Colonic mucosa (tissue), 4 donors: Measurements from ENCODE around the gene SHISA9. TPM values are rescaled to one million over a fixed set of nuclear protein-coding genes. Genes with fewer than 3 reads are reported as not detected.

Experiments used
- DNase-seq: peaks from one replicate; pipeline ENCODE4 v3.0.0-alpha.2; 2020
- H3K27ac ChIP-seq: fragments of 200-600 bp; one replicate; pipeline ENCODE4 v1.8.0; 2021
- H3K27me3 ChIP-seq: fragments of 200-600 bp; one replicate; pipeline ENCODE4 v1.8.0; 2021
- H3K36me3 ChIP-seq: fragments of 200-600 bp; one replicate; pipeline ENCODE4 v1.8.0; 2021
- H3K4me1 ChIP-seq: fragments of 200-600 bp; one replicate; pipeline ENCODE4 v1.8.0; 2021; ENCODE audit warnings: mild to moderate bottlenecking
- H3K4me3 ChIP-seq: fragments of 200-600 bp; one replicate; pipeline ENCODE4 v1.8.0; 2021
- H3K9ac ChIP-seq, 2 donors: one replicate each; pipeline ENCODE4 v1.7.0; 2013; ENCODE audit warnings: control low read depth in 2 of 2, low read depth in 2 of 2, low read length in 2 of 2
- H3K9me3 ChIP-seq: fragments of 200-600 bp; one replicate; pipeline ENCODE4 v1.8.0; 2021
- CTCF ChIP-seq: fragments of 200-600 bp; IDR thresholded peaks from one replicate; pipeline ENCODE4 v1.8.0; 2022; ENCODE audit warnings: antibody characterized with exemption, mild to moderate bottlenecking
- intact Hi-C: fragments of 100-400 bp; cut with DNase I; formaldehyde crosslinking; loops from one replicate; pipeline ENCODE4 v1.14.1; 2022
- total RNA-seq, 2 donors: library from RNA; stranded (reverse); fragmentation: NEBNext Ultra II Directional in 1 of 2; extraction: Animal tissue kit (Norgen Biotek cat#: 25700) in 1 of 2; gene quantifications; one replicate each; pipeline ENCODE4 v1.2.1, GENCODE V29; 2021
- donor health status: healthy.
- donor health status: DM: no; HTN: no; CAD: no.
- donor health status: DM: no; HTN: no; CAD: no.

The SHISA9 gene
- total RNA-seq, 2 donors from 2014 or later = 0.74 to 1.3 TPM

- H3K9me3 ChIP-seq = no peaks in the 10 kb centered on the region
- no peak overlapping the region for H3K9ac ChIP-seq
- intact Hi-C loops = no loop called here
- no peaks in the 10 kb centered on the region for H3K27me3 ChIP-seq
- no peak overlapping the region for H3K4me3 ChIP-seq
- TF ChIP-seq CTCF = no peak
- no peaks in the 10 kb centered on the region for H3K4me1 ChIP-seq
- no peak for DNase-seq
- H3K36me3 ChIP-seq = no peaks in the 10 kb centered on the region
- no peak overlapping the region for H3K27ac ChIP-seq
These were observed 246.9 kb downstream of the SHISA9 start for GRCh38 chr16:13148294-13148693.

GRCh38 chr16:13148836-13149235 is 247.4 kb downstream of the SHISA9 start:
- no peaks in the 10 kb centered on the region for H3K36me3 ChIP-seq
- no peak for DNase-seq
- no peaks in the 10 kb centered on the region for H3K4me1 ChIP-seq
- H3K27me3 ChIP-seq = no peaks in the 10 kb centered on the region
- no peak overlapping the region for H3K9ac ChIP-seq
- H3K9me3 ChIP-seq = no peaks in the 10 kb centered on the region
- H3K27ac ChIP-seq = no peak overlapping the region
- intact Hi-C loops = no loop called here
- TF ChIP-seq CTCF = no peak
- no peak overlapping the region for H3K4me3 ChIP-seq

GRCh38 chr16:13150181-13150885 is 248.9 kb downstream of the SHISA9 start:
- Histone ChIP-seq H3K4me1 (no peaks in the 10 kb centered on the region), H3K9me3 (no peaks in the 10 kb centered on the region), H3K9ac (no peak overlapping the region), H3K4me3 (no peak overlapping the region), H3K27me3 (no peaks in the 10 kb centered on the region), H3K27ac (no peak overlapping the region), H3K36me3 (no peaks in the 10 kb centered on the region)
- no peak for TF ChIP-seq CTCF
- intact Hi-C loops = no loop called here
- DNase-seq = no peak

GRCh38 chr16:13153696-13154095 is 252.3 kb downstream of the SHISA9 start:
- H3K4me1 ChIP-seq = no peaks in the 10 kb centered on the region
- intact Hi-C loops = no loop called here
- no peak overlapping the region for H3K27ac ChIP-seq
- H3K9me3 ChIP-seq = no peaks in the 10 kb centered on the region
- H3K4me3 ChIP-seq = no peak overlapping the region
- H3K9ac ChIP-seq = no peak overlapping the region
- H3K36me3 ChIP-seq = no peaks in the 10 kb centered on the region
- no peaks in the 10 kb centered on the region for H3K27me3 ChIP-seq
- no peak for DNase-seq
- no peak for TF ChIP-seq CTCF

GRCh38 chr16:13154799-13155198 is 253.4 kb downstream of the SHISA9 start:
- H3K27me3 ChIP-seq = no peaks in the 10 kb centered on the region
- DNase-seq = no peak
- intact Hi-C loops = no loop called here
- no peak for TF ChIP-seq CTCF
- no peak overlapping the region for H3K4me3 ChIP-seq
- H3K9ac ChIP-seq = no peak overlapping the region
- H3K36me3 ChIP-seq = no peaks in the 10 kb centered on the region
- H3K4me1 ChIP-seq = no peaks in the 10 kb centered on the region
- H3K9me3 ChIP-seq = no peaks in the 10 kb centered on the region
- no peak overlapping the region for H3K27ac ChIP-seq
